HG02884 (cell line): Measurements from ENCODE around the gene SKIC8.

Source experiments
- ATAC-seq: cut with Tn5 transposase; IDR thresholded peaks from one replicate; pipeline ENCODE4 v1.9.1; 2021; ENCODE audit warnings: mild to moderate bottlenecking, moderate library complexity; ENCODE audit not compliant: unreplicated experiment

The SKIC8 gene

DNA sequence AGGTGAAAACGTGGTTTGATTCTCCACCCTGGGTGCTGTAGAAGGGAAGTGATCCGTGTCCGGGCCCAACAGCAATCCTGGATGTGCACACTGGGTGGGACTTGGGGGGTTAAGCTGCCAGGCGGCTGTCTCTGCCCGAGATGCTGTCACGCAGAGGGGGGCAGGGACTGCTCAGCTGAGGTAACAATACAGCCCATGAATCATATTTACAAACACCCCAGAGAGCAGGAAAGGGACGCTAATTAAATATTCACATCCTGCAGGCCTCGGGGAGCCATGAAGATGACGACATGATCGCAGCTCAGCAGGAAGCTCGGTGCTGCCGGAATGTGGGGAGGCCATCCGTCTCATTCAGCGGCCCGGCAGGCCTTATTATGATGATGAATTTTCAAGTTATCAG is 22.8 kb upstream of the SKIC8 start:
- no peak for ATAC-seq

DNA sequence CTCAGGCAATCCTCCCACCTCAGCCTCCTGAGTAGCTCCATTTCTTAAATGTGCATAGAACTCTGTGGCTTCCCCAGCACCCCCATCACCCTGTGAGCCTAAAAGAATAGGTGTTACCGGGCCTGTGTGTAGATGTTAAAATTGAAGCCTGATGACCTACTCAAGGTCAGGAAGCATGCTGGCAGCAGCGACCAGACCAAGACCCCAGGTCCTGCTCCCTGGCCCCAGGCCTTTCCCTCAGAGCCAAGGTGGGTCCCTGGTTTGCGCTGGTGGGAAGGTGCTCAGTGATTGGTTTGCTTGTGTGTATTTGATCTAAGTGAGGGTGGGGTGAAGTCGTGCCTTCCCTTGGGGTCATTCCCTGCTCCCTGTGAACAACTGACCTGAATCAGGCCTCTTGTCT is 22.4 kb upstream of the SKIC8 start:
- no peak for ATAC-seq

DNA sequence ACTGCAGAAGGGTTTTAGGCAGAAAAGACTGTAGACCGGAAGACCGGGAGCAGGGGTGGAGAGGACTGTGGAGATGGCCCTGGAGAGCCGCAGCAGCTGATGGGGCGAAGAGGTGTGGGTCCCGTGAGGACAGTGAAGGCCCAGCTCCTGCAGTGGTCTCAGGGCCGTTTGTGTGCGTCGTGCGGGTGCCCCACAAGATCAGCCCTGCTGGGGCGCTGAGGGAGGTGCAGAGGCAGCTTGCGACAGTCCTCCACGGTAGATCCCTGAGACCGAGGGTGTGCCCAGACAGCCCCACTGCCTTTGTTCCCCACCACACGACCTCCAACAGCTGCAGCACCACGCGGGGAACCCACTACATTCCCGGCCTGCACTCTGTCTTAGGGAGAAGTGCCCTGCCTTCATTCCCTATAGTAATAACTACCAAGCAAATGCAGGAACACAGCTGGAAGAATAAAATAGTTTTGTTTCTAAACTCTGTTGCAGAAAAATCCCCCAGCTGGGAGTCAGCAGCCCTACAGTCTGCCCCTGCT is 21.7 kb upstream of the SKIC8 start:
- no peak for ATAC-seq

DNA sequence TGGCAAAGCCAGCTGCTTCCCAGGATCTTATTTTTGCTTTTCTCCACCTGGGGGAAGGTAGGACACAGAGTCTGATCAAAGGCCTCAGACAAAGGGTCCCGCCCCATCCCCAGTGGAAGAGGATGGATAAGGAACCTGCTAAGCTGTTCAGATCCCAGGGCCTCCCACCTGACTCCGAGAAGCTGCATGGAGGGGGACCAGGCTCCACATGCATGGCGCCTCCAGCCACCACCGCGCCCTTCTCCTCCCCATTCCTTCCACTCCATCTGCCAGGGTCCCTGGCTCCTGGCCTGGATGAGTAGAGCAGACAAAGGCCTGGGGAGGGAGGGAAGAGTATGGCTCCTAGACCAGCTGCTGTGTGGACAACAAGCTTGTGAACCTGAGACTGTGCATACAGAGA is 20.8 kb upstream of the SKIC8 start:
- ATAC-seq: no peak

DNA sequence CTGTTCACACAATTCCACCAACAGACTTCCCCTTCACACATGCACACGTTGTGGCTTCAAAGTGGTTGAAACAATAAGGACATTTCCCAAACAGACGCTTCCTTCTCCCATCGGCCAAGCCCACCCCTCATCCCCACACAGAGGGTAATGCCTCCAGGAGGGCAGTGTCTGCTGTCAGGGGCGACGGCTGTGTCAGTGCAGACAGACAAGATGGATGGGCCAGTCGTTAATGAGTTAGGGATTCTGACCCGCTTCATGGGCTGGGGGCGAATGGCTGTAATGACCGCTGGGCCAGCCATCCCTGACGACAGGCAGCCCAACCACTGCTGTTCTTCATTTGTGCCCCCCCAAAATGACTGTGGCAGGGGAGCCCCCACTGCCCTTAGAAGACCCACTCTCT is 20.2 kb upstream of the SKIC8 start:
- no peak for ATAC-seq

DNA sequence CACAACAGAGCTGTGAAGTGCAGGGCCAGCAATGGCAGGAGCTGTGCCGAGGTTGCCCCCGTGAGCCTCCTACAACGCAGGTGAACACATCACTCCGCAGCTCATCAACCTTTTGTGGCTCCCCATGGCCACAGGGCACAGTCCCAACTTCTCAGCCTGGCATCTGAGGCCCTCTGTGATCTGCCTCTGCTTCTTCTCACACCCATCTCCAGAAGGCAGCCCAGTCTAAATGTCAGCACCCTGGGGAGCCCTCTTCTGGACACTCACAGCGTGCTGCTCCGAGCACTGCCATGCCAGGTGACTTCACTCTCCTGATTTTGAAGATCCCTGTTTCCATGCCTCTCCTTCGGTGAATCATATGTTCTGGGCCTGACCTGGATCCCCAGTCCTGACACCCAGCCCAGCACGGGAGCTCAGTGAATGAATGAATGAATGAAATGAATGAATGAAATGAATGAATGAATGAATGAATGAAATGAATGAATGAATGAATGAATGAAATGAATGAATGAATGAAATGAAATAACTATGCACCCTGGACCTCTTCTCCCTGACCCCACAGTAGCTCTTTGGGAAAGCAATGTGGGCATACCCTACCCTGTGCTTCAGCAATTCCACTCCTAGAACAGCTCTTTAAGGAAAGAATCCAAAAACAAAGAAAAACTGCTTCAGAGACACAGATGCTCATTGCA is 17.9 kb upstream of the SKIC8 start:
- ATAC-seq: no peak

DNA sequence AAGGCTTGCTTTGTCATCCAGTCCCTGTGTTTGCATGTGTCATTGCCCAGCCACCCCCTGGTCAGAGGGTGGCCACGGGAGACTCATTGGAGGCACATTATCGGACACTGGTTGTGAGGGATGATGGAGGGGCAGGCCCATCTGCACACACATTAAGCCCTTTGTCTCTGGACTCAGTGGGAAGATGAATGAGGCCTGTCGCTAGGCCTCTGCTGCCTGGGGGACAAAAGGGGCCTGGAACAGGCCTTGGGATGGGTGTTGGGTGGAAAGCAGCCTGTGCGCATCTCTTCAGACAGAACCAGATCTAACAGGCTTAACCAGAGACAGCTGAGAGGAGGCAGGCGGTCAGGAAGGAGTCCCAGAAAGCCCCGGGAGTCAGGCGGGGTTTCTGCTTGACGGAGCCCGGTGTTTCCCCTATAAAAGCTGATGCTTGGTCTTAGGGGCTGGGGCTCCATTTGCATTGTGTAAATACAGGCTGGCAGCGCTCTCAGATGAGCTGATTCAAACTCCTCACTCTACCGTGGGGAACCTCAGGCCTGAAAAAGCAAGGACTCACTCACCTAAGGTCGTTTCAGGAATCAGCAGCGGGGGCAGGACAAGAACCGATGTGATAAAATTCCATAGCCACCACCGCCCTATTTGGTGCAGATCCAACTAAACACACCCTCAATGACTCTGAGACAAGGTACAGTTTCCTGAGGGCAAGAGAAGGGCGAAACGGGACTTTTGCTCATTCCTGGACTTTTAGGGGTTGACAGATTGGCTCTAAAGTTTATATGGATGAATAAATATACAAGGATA is 17.1 kb upstream of the SKIC8 start:
- ATAC-seq: no peak

DNA sequence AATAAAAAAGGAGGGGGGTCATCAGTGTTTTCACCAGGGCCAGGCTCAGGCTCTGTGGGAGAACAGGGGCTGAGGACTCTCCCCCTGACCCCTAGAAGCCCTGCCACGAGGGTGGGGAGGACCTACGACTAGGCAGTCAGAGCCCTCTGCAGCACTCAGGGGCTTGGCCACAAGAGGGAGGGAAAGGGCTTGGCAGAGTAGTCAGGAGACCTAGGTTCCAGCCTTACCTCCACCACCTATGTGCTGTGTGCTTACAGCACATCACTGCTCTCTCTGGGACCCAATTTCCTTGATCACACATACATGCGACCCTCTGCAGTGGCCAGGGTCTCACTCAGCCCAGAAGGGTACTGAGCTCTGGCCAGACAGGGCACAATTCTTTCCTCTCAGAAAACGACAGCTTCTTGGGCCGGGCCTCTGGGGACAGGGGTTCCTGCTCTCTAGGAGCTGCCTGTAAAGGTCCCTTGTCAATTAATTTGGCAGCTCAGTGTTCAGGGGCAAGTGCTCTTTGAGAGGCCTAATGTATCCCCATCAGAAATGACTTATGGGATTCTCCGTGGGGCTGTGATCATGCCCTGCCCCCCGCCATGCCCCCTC is 16.4 kb upstream of the SKIC8 start:
- ATAC-seq: no peak

DNA sequence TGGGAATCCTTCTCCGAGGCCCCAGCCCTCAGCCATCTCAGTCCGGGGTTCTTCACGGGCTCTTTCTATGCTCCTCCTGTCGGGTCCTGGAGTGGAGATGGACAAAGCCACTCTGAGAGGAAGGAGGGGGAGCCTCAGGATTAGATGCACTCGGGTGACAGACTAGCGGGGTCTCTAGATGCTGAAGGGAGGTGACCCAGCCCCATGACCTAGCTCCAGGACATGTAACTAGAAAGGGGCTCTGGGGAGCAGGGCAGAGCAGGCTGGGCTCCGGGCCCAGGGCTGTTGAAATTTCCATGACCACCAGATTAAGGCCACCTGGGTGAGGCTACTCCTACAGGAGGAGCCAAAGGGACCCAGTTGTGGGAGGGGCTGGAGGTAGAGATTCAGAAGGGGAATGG is 14.8 kb upstream of the SKIC8 start:
- no peak for ATAC-seq

DNA sequence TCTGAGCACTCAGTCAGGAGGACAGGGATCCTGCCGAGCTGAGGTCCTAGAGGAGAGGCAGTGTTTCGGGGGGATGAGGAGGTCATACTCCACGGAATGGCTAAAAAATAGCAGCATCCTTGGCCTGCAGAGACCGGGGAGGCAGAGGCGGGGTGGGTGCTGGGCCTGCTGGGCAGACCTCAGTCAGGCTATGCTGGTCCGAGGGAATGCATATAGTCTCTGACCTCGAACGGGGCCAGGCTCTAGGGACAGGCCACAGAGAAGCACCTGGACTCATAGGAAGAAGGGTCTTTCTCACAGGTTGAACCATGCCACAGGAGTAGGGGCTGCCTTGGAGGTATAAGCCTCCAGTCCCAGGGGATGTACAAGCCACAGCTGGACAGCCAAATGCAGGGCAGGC is 14.0 kb upstream of the SKIC8 start:
- ATAC-seq: no peak

DNA sequence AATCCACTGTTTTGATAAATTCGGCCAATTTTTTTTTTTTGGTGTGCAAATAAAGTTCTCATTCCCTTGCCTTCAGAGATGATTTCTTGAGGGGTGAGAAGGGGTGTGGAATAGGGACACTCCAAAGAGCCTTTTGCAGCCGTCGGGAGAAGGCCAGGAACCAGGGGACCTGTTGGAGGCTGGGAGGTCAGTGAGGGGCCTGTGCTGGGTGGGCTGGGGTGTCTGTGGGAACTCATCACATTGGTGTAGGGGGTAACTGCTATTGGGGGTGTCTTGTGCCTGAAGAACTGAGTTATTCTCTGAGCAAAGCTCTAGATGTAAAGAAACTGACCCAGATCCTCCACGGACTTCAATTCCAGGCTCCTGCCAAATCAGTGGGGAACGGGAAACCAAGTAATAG is 13.5 kb upstream of the SKIC8 start:
- ATAC-seq: no peak

DNA sequence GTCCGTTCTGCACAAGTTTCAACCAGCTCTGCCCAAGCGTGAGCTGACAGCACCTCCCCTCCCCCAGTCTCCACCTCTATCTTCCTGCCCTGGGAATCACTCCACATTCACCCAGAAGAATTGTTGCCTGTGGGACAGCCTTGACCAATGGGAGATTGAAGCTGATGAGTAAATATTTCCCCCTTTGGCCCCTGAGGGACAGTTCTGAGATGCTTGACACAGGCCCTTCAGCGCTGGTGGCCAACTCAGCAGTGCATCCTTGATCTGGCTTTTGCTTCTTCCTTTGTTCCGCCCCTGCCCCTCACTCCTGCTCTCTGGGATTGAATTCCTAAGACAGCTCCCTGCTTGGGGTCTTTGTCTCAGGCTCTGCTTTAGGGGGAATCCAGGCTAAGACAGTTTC is 13.1 kb upstream of the SKIC8 start:
- ATAC-seq: no peak

DNA sequence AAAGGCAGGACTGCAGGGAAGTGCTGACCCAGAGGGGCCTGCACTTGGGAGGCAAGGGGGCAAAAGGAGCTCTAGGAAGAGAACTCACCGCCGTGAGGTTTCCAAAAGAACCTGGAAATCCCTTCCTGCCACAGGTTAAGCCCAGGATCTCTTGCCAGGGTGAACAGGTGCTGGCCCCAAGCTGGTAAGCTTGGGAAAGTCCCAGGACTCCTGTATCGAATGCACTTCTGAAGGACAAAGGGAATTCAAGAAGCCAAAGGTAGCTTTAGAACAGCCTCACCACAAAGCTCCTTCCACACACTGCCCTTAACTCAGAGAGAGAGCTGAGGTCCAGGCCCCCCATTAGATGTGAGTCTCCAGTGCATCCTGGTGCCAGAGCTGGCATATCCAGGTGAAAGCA is 11.9 kb upstream of the SKIC8 start:
- no peak for ATAC-seq

DNA sequence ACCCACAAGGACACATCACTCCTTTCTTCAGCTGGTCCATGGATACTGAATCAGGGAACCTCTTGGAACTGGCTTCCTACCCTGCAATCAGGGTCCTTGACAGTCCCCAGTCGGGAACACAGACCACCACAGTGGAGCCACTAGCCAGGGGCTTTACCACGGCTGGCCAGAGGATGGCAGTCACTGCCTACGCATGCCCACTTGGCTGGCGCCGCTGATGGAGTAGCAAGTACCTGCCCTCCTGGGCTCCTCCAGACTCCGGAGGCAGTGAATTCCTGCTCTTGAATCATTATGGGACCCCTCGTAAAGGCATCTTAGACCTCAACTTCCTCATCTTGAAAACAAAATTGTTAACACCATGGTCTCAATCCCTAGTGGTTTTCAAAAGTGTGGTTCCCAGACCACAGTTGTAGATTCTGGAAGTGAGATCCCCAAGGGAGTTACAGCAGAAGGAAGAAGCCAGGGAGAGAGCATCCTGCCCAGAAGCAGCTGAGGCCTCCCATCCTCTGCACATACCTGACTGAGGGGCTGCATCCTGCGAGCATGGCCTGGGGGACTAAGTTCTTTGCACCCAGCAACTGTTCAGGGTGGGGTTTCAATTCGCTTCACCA is 9.1 kb upstream of the SKIC8 start:
- no peak for ATAC-seq

DNA sequence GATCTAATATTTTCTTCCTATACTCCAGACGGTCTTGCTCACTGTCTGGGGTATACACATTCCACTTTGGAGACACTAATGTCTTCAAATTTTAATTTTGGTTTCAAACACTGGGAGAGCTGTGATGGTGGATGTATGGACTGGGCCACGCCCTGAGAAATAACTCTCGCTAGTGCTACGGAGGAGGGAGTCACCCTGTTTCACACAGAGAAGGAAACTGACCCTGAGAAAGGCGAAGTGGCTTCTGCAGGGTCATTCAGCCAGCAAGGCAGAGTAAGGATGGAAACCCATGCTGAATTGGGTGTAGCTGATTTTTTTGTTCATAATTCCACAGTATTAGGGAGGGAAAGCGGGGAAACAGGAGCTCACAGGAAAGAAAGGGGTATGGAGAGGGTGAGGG is 8.6 kb upstream of the SKIC8 start:
- ATAC-seq: no peak

DNA sequence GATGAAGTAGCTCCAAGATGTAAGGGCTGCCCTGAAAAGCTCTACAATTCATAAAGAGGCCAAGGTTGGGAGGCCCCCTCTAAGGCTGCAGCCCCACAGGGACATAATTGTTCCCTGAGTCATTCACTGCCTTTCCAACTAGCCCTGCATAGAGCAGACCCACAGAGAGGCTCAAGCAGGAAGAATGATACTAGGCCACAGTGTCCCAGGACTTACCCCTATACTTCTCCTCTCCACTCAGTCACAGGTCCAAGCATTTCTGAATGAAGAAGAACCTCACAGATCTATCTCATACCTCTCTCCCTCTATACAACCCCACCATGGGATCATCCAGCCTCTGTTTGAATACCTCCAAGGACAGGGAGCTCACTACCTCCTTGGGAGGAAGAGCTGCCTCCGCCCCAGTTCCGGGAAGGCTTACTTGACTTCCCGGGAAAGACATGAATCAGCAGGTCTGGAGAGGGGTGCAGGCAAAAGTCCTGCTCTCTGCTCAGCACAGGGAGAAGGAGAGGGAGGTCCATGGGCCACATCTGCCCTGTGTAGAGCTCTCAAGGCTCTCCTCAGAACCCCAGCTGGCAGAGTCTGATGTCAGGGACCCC is 6.9 kb upstream of the SKIC8 start:
- ATAC-seq: no peak

DNA sequence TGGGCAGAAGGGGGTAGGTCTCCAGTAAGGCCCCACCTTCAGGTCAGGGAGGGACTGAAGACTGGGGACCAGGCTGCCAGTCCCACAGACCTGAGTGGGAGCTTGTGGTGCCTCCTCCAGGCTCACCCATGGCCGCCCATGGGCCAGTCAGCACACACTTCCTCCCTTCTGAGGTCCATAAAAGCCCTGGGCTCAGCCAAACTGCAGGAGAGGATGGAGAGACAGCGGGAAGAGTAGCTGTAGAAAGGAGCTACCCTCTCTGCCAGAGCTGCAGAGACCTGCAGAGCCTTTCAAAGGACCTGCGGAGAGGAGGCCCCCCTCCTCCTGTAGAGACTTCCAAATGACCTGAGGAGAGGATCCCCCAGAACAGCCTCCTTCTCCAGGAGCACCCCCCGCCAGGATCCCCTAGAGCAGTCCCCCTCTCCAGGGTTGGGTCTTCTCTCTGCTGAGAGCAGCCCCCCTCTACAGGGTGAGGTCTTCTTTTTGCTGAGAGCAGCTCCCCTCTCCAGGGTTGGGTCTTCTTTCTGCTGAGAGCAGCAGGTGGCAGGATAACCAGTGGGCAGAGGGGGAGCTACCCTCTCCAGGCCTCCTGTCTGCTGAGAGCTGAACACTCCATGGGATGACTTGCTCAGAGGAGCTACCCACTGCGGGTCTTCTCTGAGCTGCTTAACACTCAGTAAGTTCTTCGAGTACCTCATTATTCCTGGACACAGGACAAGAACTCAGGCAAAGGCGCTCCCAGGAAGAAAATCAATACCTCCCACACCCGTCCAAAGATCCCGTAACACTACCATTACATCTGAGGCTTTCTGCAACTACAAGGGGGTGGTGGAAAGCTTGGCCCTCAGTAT is 5.0 kb upstream of the SKIC8 start:
- ATAC-seq: no peak

DNA sequence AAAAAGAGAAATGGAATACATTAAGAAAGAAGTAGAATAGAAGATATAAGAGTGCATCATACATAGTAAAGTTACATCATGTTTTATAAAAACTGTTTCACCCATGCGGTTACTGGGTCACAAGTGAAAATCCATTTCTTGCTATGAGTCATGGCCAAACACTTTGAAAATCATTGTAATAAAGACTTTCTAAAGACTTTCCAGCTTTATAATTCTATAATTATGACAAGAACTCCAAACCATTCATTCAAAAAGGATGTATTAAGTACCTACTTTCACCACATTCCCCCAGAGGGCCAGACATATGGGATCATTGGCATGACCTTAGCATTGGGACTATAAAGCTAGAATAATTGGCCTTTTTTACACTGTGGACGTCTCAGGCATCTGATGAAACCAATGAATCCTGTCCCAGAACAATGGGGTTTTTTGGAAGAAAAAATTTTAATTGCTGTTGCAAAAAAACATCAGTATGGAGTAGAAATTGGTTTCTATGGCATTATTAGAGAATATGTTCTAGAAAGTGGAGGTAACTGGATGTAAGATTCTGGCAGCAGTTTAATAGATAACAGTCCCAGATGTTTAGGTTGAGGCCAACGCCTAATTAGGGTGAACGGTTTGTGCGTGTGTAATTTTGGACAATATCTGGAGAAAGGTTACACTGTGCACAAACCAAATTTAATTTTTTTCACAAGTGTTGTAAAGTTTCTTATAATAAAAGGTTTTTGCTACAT is 3.3 kb upstream of the SKIC8 start:
- ATAC-seq: no peak

DNA sequence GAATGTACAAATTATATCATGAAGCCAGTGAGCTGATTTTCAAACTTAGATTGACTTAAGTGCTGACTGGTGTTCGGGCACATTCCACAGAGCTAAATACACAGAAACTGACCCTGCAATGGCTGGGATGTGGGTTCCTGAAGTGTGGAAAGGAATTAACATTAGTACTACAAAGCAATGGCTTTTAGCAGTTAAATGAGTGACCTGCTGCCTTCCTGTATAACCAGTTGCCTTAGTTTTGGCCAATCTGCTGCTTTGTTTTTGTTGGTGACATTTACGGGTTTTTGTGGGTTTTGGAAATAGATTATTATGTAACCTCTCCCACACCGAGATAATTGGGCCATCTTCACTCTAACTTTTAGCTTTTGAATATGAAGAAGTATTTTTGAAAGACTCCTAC is 2.4 kb upstream of the SKIC8 start:
- ATAC-seq: no peak

DNA sequence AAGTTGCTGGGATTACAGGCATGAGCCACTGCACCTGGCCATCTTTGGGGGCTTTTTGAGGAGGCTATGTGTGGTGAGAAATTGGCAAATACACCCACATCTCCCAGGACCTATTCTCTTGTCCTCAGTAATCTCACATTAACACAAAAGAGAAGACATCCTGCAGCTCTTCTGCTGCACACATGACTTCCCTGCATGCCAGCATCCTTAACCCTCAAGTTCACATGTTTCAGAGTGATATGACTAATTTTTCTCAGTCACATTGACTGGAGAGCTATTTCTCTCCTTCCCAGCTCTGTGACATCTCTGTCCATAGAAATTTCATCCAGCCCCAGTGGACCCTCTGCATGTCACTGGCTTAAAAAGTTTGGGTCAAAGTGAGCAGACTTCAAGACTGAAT is 1.9 kb upstream of the SKIC8 start:
- no peak for ATAC-seq
